GM19463 (cell line): ENCODE measurements around the gene NPEPL1.
"Not testable (repeated sequence)": the region's sequence is repeated elsewhere in the genome, so short reads cannot be mapped to it uniquely, and the experiment has no call there.

ENCODE experiments used
- ATAC-seq: cut with Tn5 transposase; IDR thresholded peaks from one replicate; pipeline ENCODE4 v1.9.1; 2021; ENCODE audit warnings: mild to moderate bottlenecking, moderate library complexity; ENCODE audit not compliant: unreplicated experiment

Gene NPEPL1

GRCh38 chr20:58755766-58756449 is 63.3 kb downstream of the NPEPL1 start:
- no peak for ATAC-seq

- ATAC-seq = no peak
Measured at GRCh38 chr20:58756450-58756775, 63.8 kb downstream of the NPEPL1 start.

- ATAC-seq = not testable (repeated sequence)
Measured at GRCh38 chr20:58757647-58758046, 65.0 kb downstream of the NPEPL1 start.

GRCh38 chr20:58759947-58760346 is 67.3 kb downstream of the NPEPL1 start:
- ATAC-seq = no peak

- ATAC-seq = no peak
Measured at GRCh38 chr20:58760856-58761255, 68.3 kb downstream of the NPEPL1 start.

GRCh38 chr20:58762120-58762519 is 69.5 kb downstream of the NPEPL1 start:
- ATAC-seq = no peak

- no peak for ATAC-seq
Measured at GRCh38 chr20:58763076-58763475, 70.5 kb downstream of the NPEPL1 start.
